ENCODE measurements around the gene RAB5IF. TPM values are rescaled to one million over a fixed set of nuclear protein-coding genes. Genes with fewer than 3 reads are reported as not detected.

RAB5IF gene
- total and polyA plus RNA-seq, 2 of the 13 experiments (the other 11 are each of a cell fraction or from before 2014, with no cell fraction given): 261 to 305 TPM

DNA sequence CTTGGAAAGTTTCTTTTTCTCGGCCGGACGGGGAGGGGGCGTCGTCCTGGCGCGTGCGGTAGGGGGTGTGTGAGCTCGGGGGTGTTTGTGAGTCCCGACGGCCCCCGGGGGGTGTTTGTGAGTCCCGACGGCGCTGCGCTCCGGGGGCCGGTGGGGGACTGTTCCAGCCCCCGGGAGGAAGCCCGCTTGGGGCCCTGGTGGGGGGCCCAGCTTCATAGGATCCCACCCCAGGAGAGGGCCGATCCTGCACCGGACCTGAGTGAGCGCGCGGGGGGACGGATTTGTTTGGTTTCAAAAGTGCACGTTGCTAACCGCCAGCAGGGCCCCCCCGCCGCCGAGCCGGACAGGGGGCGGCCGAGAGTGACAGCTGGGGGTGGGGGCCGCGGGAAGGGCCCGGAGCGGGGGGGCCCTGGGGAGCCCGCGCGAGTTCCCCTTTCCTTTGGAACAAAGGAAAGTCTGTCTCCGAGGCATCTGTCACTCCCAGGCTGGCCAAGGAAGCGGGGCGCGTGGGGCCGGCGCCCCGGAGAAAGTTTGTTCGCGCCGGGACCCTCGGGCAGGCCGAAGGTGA lies 31.7 kb upstream of the RAB5IF start (continued):
- TF ChIP-seq XRCC5 (optimal IDR thresholded peaks at IDR 0.05; ENCODE audit: low read length) (no peak), FOXM1 (CRISPR knock-in tag; IDR thresholded peaks at IDR 0.05) (peak; percentile 86; the same call in 1 of the 2 replicates), ZNF12 (CRISPR knock-in tag; IDR thresholded peaks at IDR 0.05) (0 out of 2 replicates have a peak, but pooled peaks have one; percentile 19), ZNF768 (CRISPR knock-in tag; IDR thresholded peaks at IDR 0.05) (peak; percentile 65), ZSCAN30 (CRISPR knock-in tag; IDR thresholded peaks at IDR 0.05) (0 out of 2 replicates have a peak, but pooled peaks have one; percentile 34), GATAD2A (CRISPR knock-in tag; IDR thresholded peaks at IDR 0.05) (no peak; the same call in 1 of the 2 replicates), HNF4A (CRISPR knock-in tag; IDR thresholded peaks at IDR 0.05) (peak; percentile 26; the same call in 1 of the 2 replicates), YEATS4 (CRISPR knock-in tag; IDR thresholded peaks at IDR 0.05; ENCODE audit: borderline replicate concordance) (peak; percentile 79), ZNF883 (CRISPR knock-in tag; IDR thresholded peaks at IDR 0.05; ENCODE audit: not compliant biosample characterization) (no peak), RFX5 (IDR thresholded peaks at IDR 0.05; ENCODE audit: low read depth, low read length) (no peak), ZEB1 (IDR thresholded peaks at IDR 0.05; ENCODE audit: insufficient replicate concordance, low read depth) (peak; percentile 30), IKZF4 (CRISPR knock-in tag; IDR thresholded peaks at IDR 0.05; ENCODE audit: borderline replicate concordance, low read depth, not compliant biosample characterization) (peak; percentile 13), CBFB (CRISPR knock-in tag; IDR thresholded peaks at IDR 0.05) (peak; percentile 57; the same call in 1 of the 2 replicates), ZNF572 (CRISPR knock-in tag; IDR thresholded peaks at IDR 0.05) (peak; percentile 54; the same call in 1 of the 2 replicates), ZFP36L1 (CRISPR knock-in tag; IDR thresholded peaks at IDR 0.05) (0 out of 2 replicates have a peak, but pooled peaks have one; percentile 10), ZBTB7B (CRISPR knock-in tag; IDR thresholded peaks at IDR 0.05) (peak; percentile 89), PTBP1 (IDR thresholded peaks at IDR 0.05; ENCODE audit: low read depth, low read length, poor library complexity, severe bottlenecking) (peak; percentile 30), ZNF431 (CRISPR knock-in tag; IDR thresholded peaks at IDR 0.05; ENCODE audit: borderline replicate concordance, low read depth) (no peak)
- TF ChIP-seq, protein P1, sequence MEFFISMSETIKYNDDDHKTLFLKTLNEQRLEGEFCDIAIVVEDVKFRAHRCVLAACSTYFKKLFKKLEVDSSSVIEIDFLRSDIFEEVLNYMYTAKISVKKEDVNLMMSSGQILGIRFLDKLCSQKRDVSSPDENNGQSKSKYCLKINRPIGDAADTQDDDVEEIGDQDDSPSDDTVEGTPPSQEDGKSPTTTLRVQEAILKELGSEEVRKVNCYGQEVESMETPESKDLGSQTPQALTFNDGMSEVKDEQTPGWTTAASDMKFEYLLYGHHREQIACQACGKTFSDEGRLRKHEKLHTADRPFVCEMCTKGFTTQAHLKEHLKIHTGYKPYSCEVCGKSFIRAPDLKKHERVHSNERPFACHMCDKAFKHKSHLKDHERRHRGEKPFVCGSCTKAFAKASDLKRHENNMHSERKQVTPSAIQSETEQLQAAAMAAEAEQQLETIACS (CRISPR knock-in tag; IDR thresholded peaks at IDR 0.05): peak; percentile 56; the same call in 1 of the 2 replicates
- TF ChIP-seq, protein P2, sequence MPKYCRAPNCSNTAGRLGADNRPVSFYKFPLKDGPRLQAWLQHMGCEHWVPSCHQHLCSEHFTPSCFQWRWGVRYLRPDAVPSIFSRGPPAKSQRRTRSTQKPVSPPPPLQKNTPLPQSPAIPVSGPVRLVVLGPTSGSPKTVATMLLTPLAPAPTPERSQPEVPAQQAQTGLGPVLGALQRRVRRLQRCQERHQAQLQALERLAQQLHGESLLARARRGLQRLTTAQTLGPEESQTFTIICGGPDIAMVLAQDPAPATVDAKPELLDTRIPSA (CRISPR knock-in tag; IDR thresholded peaks at IDR 0.05; ENCODE audit: borderline replicate concordance): peak; percentile 42; the same call in 1 of the 2 replicates
- TF ChIP-seq, protein P3, sequence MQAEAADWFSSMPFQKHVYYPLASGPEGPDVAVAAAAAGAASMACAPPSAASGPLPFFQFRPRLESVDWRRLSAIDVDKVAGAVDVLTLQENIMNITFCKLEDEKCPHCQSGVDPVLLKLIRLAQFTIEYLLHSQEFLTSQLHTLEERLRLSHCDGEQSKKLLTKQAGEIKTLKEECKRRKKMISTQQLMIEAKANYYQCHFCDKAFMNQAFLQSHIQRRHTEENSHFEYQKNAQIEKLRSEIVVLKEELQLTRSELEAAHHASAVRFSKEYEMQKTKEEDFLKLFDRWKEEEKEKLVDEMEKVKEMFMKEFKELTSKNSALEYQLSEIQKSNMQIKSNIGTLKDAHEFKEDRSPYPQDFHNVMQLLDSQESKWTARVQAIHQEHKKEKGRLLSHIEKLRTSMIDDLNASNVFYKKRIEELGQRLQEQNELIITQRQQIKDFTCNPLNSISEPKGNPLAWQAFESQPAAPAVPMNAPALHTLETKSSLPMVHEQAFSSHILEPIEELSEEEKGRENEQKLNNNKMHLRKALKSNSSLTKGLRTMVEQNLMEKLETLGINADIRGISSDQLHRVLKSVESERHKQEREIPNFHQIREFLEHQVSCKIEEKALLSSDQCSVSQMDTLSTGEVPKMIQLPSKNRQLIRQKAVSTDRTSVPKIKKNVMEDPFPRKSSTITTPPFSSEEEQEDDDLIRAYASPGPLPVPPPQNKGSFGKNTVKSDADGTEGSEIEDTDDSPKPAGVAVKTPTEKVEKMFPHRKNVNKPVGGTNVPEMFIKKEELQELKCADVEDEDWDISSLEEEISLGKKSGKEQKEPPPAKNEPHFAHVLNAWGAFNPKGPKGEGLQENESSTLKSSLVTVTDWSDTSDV (CRISPR knock-in tag; IDR thresholded peaks at IDR 0.05): peak; percentile 74; the same call in 1 of the 2 replicates
- TF ChIP-seq, protein P4, sequence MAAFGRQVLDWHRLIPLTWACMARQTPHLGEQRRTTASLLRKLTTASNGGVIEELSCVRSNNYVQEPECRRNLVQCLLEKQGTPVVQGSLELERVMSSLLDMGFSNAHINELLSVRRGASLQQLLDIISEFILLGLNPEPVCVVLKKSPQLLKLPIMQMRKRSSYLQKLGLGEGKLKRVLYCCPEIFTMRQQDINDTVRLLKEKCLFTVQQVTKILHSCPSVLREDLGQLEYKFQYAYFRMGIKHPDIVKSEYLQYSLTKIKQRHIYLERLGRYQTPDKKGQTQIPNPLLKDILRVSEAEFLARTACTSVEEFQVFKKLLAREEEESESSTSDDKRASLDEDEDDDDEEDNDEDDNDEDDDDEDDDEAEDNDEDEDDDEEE (CRISPR knock-in tag; IDR thresholded peaks at IDR 0.05): no peak

All from HepG2 (cell line).